NB4 (cell line): ENCODE data around the gene IL36A.

ENCODE experiments used
- CTCF ChIP-seq: IDR thresholded peaks from one replicate; pipeline ENCODE4 v1.5.1; 2012; ENCODE audit warnings: low read depth, low read length
- MYC ChIP-seq: IDR thresholded peaks from 2 replicates; pipeline ENCODE4 v1.6.1; 2011; ENCODE audit warnings: low read depth, low read length
- POLR2A ChIP-seq: IDR thresholded peaks from 2 replicates; pipeline ENCODE4 v1.6.1; 2011; ENCODE audit warnings: mild to moderate bottlenecking; ENCODE audit not compliant: insufficient read length; ENCODE audit errors: extremely low read depth

GRCh38 chr2:113000436-113000835 is 4.8 kb upstream of the IL36A start:
- no peak for TF ChIP-seq CTCF
- no peak for TF ChIP-seq POLR2A
- TF ChIP-seq MYC, result no peak
